Muscle of leg (tissue), 11 donors: Measurements from ENCODE around the gene TEAD1. TPM values are rescaled to one million over a fixed set of nuclear protein-coding genes. Genes with fewer than 3 reads are reported as not detected.

Experiments used
- DNase-seq: peaks from one replicate; pipeline ENCODE4 v3.0.0; 2013
- H3K27ac ChIP-seq: one replicate; pipeline ENCODE4 v1.5.1; 2013; ENCODE audit warnings: mild to moderate bottlenecking, low read length, control low read depth
- H3K27me3 ChIP-seq: one replicate; pipeline ENCODE4 v1.6.1; 2013; ENCODE audit warnings: low read length; ENCODE audit not compliant: control insufficient read depth, insufficient read depth
- H3K36me3 ChIP-seq: one replicate; pipeline ENCODE4 v1.6.1; 2013; ENCODE audit warnings: low read length; ENCODE audit not compliant: control insufficient read depth, insufficient read depth
- H3K4me1 ChIP-seq: one replicate; pipeline ENCODE4 v1.6.1; 2013; ENCODE audit warnings: low read length; ENCODE audit not compliant: control insufficient read depth, insufficient read depth
- H3K4me3 ChIP-seq: one replicate; pipeline ENCODE4 v1.5.1; 2013; ENCODE audit warnings: low read length, control low read depth
- H3K9me3 ChIP-seq: replicated peaks from 2 replicates; pipeline ENCODE4 v1.6.1; 2013; ENCODE audit warnings: low read depth, low read length; ENCODE audit not compliant: control insufficient read depth
- whole genome bisulfite sequencing: methylation state at CpG from one replicate; pipeline ENCODE4 v1.1.5; 2013; ENCODE audit warnings: missing lambda C conversion rate; ENCODE audit not compliant: insufficient coverage; 5-methylcytosine and 5-hydroxymethylcytosine counted together
- polyA plus RNA-seq, 8 donors: library from polyadenylated mRNA; unstranded; fragments of 120-200 nt; gene quantifications; one replicate each; pipeline versions ENCODE4 v1.2.1 to v1.2.3, GENCODE V29; 2013; ENCODE audit warnings: inconsistent platforms in 1 of 8, low replicate concordance in 1 of 8; ENCODE audit not compliant: insufficient read length in 8 of 8, insufficient read depth in 1 of 8
- total RNA-seq: library from RNA; stranded (reverse); fragments of 120-200 nt; gene quantifications from one replicate; pipeline ENCODE4 v1.2.4, GENCODE V29; 2013

Gene TEAD1
- total and polyA plus RNA-seq, 9 donors, result 53.9 to 104 (median 81.5) TPM

DNA sequence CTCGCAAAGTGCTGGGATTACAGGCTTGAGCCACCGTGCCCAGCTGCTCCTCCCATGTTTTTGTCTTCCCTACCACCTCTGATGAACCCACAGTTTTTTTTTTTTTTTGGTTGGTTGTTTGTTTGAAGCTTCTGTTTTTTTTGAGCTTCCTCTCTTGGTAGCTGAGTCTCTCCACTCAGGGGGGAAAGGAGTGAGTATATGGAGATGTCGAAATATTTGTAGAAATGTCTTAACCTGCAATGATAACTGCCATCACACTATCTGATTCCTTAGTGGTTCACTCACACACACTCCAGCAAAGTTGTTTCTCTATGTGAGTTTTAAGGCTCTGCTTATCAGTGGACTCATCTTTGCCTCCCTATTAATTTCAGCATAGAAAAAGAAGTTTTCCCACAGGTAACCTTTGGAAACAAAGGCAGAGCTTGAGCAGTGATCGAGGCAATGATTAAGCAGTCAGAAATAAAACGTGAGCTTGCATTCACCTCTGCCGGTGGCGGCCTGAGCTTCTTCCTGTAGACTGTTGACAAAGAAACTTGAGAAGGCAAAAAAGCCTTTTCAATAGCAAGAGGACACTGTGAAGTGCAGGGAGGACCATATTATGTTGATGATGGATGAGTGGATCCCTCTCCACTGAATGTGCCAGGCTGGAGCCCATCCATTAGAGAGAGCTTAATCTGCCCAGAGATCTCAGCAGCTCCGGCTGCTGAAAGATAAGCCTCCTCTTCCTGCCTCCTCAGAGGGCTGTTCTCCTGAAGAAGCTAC lies 305.9 kb downstream of the TEAD1 start:
- H3K27me3 ChIP-seq, result no peaks in the 10 kb centered on the region
- H3K27ac ChIP-seq, result no peak overlapping the region
- 33% methylated on average over 5 of the region's 8 CpGs for WGBS
- H3K9me3 ChIP-seq, result no peaks in the 10 kb centered on the region
- H3K4me3 ChIP-seq, result no peak overlapping the region
- no peaks in the 10 kb centered on the region for H3K4me1 ChIP-seq
- no peak for DNase-seq
- no peaks in the 10 kb centered on the region for H3K36me3 ChIP-seq

DNA sequence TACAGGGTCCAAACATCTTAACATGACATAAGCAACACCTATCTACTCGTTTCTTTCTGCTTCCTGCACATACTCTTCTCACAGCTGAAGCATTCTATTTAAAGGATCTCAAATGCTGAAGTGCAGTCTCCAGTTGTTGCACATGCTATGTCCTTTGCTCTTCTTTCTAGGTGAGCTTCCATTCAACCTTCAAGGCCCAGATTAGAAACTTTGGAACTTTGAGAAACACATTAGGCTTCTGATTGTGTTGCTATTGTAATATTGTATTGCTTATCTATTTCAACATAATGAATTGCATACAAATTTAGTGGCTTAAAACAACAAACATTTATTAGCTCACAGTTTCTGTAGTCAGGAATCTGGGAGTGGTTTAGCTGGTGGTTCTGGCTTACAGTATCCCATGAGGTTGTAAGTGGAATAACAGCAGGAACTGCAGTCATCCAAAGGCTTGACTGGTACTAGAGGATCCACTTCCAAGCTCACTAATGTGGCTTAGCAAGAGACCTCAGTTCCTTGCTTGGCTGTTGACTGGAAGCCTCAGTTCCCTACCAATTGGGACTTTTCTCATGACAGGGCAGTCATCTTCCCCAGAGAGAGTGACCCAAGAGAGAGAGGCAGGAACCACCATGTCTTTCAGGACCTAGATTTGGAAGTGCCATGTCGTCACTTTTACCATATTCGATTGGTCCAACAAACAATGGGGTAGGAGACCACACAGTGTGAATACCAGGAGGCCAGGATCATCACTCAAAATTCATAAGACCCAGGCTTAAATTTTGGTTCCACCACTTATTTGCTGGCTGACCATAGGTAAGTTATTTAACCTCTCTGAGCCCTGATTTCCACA lies 307.7 kb downstream of the TEAD1 start:
- Histone ChIP-seq H3K27me3 (no peaks in the 10 kb centered on the region), H3K9me3 (no peaks in the 10 kb centered on the region), H3K36me3 (no peaks in the 10 kb centered on the region), H3K27ac (no peak overlapping the region), H3K4me1 (no peaks in the 10 kb centered on the region), H3K4me3 (no peak overlapping the region)
- no peak for DNase-seq
- WGBS, result 57% methylated on average over 2 of the region's 3 CpGs

DNA sequence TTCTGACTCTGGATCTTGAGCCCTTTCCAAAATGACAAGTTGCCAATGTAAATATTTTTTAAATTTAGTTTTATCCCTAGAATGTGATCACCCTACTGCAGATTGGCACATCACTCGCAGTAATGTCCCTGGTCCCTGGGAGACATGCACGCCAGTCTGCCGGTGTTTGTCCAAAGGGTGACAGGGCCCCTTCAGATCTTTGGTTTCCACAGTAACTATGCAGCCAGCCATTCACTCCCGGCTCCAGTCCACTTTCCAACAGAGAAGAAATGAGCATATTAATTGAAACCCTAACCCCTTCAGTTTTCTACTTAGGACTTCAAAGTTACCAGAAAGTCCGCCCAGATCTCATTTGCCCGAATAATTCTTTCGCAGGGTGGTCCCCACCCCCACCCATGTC lies 309.1 kb downstream of the TEAD1 start:
- WGBS, result 75% methylated on average over 4 of the region's 7 CpGs
- Histone ChIP-seq H3K27ac (no peak overlapping the region), H3K27me3 (no peaks in the 10 kb centered on the region), H3K4me3 (no peak overlapping the region), H3K36me3 (no peaks in the 10 kb centered on the region), H3K4me1 (no peaks in the 10 kb centered on the region), H3K9me3 (no peaks in the 10 kb centered on the region)
- no peak for DNase-seq

DNA sequence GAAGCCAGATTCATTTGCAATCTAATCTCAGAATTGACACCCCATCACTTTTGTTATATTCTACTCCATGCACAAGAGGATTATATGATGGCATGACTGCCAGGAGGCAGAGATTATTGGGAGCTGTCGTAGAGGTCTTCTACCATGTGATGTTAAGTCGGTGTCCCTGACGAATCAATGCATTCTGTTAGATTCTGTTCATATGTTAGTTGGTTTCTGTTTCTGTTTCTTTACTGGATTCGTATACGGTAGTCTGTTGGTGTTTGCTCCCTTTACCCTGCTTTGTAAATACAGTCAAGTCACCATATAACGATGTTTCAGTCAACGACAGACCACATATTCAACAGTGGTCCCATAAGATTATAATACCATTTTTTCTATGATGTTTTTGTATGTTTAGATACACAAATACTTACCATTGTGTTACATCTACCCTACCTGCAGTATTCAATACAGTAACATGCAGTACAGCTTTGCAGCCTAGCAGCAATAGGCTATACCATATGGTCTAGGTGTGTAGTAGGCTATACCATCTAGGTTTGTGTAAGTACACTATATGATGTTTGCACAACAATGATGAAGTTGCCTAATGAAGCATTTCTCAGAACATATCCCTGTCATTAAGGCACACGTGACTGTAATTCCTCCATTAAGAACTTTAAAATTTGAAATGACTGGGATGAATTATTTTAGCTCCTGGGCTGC lies 312.1 kb downstream of the TEAD1 start:
- H3K4me1 ChIP-seq, result no peaks in the 10 kb centered on the region
- DNase-seq, result no peak
- no peaks in the 10 kb centered on the region for H3K9me3 ChIP-seq
- H3K36me3 ChIP-seq, result no peaks in the 10 kb centered on the region
- H3K27ac ChIP-seq, result no peak overlapping the region
- no CpG with 5 or more reads among the region's 8 CpGs for WGBS
- no peak overlapping the region for H3K4me3 ChIP-seq
- no peaks in the 10 kb centered on the region for H3K27me3 ChIP-seq

DNA sequence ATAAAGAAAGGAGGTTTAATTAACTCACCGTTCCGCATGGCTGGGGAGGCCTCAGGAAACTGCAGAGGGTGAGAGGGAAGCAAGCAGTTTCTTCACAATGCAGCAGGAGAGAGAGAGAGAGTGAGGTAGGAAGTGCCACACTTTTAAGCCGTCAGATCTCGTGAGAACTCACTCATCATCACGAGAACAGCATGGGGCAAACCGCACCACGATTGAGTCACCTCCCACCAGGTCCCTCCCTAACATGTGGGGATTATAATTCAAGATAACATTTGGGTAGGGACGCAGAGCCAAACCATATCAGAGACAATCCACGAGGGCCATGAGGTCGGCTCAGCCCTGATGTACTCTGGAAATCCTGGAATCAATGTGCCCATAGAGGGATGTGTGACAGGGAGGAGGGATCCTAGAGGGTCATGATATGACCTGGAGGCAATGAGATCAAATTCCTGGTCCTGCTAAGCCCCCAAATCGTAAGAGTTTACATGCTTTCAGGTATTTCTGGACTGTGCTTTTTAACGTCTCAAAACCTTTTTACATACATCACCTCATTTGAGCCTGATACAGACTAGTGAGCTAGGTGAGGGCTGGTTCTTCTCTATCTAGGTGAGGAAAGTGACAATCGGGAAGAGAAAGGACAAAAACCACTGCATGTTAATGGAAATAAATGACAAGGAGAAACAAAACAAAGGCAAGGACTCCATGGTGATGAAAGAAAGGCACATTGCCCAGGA lies 315.4 kb downstream of the TEAD1 start:
- Histone ChIP-seq H3K27me3 (no peaks in the 10 kb centered on the region), H3K4me1 (no peaks in the 10 kb centered on the region), H3K9me3 (no peaks in the 10 kb centered on the region), H3K4me3 (no peak overlapping the region), H3K36me3 (no peaks in the 10 kb centered on the region), H3K27ac (no peak overlapping the region)
- no peak for DNase-seq
- WGBS, result 71% methylated on average over 6 of the region's 13 CpGs

DNA sequence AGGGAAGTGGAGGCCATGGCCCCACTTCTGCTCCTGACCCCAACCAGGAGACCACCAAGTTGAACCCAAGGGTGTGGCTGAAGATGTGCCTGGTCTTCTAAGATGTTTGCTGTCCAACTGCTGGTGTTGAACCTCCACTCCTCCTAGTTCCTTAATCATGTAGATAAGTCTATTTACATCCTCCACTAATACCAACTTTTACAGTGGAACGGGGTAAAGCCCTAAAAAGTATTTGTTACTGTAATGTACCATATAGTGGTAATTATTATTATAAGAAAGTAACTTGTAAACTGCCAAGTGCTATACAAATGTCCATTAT lies 315.9 kb downstream of the TEAD1 start:
- Histone ChIP-seq H3K27ac (no peak overlapping the region), H3K27me3 (no peaks in the 10 kb centered on the region), H3K9me3 (no peaks in the 10 kb centered on the region), H3K36me3 (no peaks in the 10 kb centered on the region), H3K4me3 (no peak overlapping the region), H3K4me1 (no peaks in the 10 kb centered on the region)
- DNase-seq, result no peak
- no CpG with 5 or more reads among the region's 1 CpG for WGBS

DNA sequence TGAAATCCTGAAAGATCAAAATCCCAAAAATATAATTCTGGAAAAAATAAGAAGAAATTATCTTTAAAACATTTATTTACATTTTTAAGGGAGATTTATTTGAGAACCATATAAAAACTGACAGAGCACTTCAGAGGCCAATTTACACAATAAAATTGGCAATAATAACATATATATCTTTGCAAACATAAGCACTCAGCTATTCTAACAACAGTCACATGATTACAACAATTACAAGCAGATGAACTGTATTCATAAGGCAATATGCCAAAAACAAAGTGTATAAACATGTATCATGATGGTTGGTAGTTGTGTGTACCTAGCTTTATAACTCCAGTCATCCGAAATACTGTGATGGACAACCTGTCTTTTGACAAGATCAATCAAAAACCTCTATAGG lies 317.2 kb downstream of the TEAD1 start:
- Histone ChIP-seq H3K27ac (no peak overlapping the region), H3K4me3 (no peak overlapping the region)
- no CpG with 5 or more reads among the region's 1 CpG for WGBS

DNA sequence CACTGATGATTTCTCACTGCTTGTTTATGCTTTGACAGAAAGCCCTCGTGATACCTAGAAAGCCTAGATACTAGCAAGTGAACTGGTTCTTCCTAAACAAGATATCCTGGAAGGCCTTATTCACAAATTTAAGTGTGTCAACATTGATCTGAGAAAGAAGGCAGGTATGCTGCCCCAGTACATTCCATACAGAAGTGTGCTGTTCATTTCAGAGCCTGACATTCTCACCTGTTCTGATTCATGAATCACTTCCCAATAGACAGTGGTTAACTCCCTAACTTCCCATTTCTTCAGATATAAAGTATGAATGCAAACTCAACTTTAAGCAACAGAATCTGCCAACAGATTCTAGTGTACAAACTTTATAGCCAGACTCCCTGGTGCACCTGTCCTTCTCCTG lies 319.4 kb downstream of the TEAD1 start:
- Histone ChIP-seq H3K4me1 (no peaks in the 10 kb centered on the region), H3K36me3 (no peaks in the 10 kb centered on the region), H3K4me3 (no peak overlapping the region), H3K27ac (no peak overlapping the region), H3K27me3 (no peaks in the 10 kb centered on the region), H3K9me3 (no peaks in the 10 kb centered on the region)
- no peak for DNase-seq
- no CpG with 5 or more reads among the region's 1 CpG for WGBS

More for the DNA sequence above, 317.2 kb downstream of the TEAD1 start:
- no peaks in the 10 kb centered on the region for H3K27me3 ChIP-seq
- no peaks in the 10 kb centered on the region for H3K36me3 ChIP-seq
- no peaks in the 10 kb centered on the region for H3K4me1 ChIP-seq
- H3K9me3 ChIP-seq, result no peaks in the 10 kb centered on the region
- peak; percentile 11 for DNase-seq
